HG03066 (cell line): ENCODE results near the gene SSC5D.

ENCODE experiments used
- ATAC-seq: cut with Tn5 transposase; IDR thresholded peaks from one replicate; pipeline ENCODE4 v1.9.1; 2021; ENCODE audit warnings: low read depth; ENCODE audit not compliant: unreplicated experiment

SSC5D gene

GRCh38 chr19:55552206-55552605 is 64.0 kb downstream of the SSC5D start:
- no peak for ATAC-seq

GRCh38 chr19:55552620-55553019 is 64.4 kb downstream of the SSC5D start:
- ATAC-seq, result no peak

GRCh38 chr19:55553217-55554182 is 65.3 kb downstream of the SSC5D start:
- ATAC-seq, result no peak

GRCh38 chr19:55554302-55554701 is 66.1 kb downstream of the SSC5D start:
- ATAC-seq, result no peak

GRCh38 chr19:55554741-55555152 is 66.5 kb downstream of the SSC5D start:
- no peak for ATAC-seq

- no peak for ATAC-seq
Measured at GRCh38 chr19:55559684-55560083, 71.4 kb downstream of the SSC5D start.

- no peak for ATAC-seq
Measured at GRCh38 chr19:55563261-55563690, 75.0 kb downstream of the SSC5D start.

GRCh38 chr19:55566823-55567222 is 78.6 kb downstream of the SSC5D start:
- ATAC-seq, result no peak

- no peak for ATAC-seq
Measured at GRCh38 chr19:55567708-55568328, 79.6 kb downstream of the SSC5D start.
